Posterior cingulate gyrus (tissue), 11 donors: Measurements from ENCODE around the gene AHSA1.
"Not testable (repeated sequence)": the region's sequence is repeated elsewhere in the genome, so short reads cannot be mapped to it uniquely, and the experiment has no call there.

Source experiments
- DNase-seq, 10 donors: peaks; one replicate each; pipeline versions ENCODE4 v3.0.0 to v3.0.0-alpha.2; 2020 to 2021; ENCODE audit warnings: mixed read lengths in 3 of 10
- intact Hi-C: fragments of 100-400 bp; cut with DNase I; formaldehyde crosslinking; loops from one replicate; pipeline ENCODE4 v1.15.1; 2023

Gene AHSA1

GRCh38 chr14:77457522-77458248 is at the start of gene AHSA1, which contains the start of gene VIPAS39:
AHSA1 (plus strand) TSS chr14:77458093; CDS start chr14:77458190, 97 bp downstream.
VIPAS39 (minus strand) TSS chr14:77457601; CDS start chr14:77454102, 3,499 bp downstream.
- peak; percentile 92 to 99 (median 95) for DNase-seq
- intact Hi-C loops: loop anchor here (2.0 to 10.0 kb wide), 5 partner anchors 83 to 250 kb away; partner anchors contain the start of genes ALKBH1, GSTZ1, POMT2 and SAMD15

GRCh38 chr14:77409131-77409533 is 48.8 kb upstream of the AHSA1 start:
- intact Hi-C loops: no loop called here
- DNase-seq: no peak

GRCh38 chr14:77415403-77416030 is 42.4 kb upstream of the AHSA1 start:
- DNase-seq, intact Hi-C loops: not testable (repeated sequence)

GRCh38 chr14:77416098-77416497 is 41.8 kb upstream of the AHSA1 start:
- DNase-seq, intact Hi-C loops: not testable (repeated sequence)

GRCh38 chr14:77416836-77417235 is 41.1 kb upstream of the AHSA1 start:
- DNase-seq: no peak
- intact Hi-C loops: no loop called here

GRCh38 chr14:77421201-77421600 is 36.7 kb upstream of the AHSA1 start:
- DNase-seq: no peak
- intact Hi-C loops: no loop called here

DNA sequence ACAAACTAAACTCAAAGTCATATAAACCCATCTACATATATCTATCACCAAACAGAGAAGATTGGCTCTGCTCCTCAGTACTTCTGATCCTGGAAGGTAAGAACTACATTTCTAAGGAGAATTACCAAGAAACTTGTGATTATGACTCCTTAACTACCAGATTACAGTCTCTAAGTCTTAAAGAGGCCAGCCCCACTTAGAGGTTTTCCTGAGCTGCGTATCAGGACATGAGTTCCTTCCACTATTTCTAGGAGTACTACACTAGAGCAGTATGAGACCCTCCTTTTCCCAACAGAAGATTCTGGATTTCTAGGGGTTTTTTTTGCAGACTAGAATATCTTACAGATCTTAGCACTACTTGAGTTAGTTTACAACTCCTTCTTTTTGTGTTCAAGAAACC is 34.5 kb upstream of the AHSA1 start, which contains the start of gene NOXRED1:
TSS of gene NOXRED1 (minus strand) at position 101 of the 400 bp plus-strand sequence. CDS start 634 bp downstream, outside the sequence.
- intact Hi-C loops: no loop called here
- no peak for DNase-seq

DNA sequence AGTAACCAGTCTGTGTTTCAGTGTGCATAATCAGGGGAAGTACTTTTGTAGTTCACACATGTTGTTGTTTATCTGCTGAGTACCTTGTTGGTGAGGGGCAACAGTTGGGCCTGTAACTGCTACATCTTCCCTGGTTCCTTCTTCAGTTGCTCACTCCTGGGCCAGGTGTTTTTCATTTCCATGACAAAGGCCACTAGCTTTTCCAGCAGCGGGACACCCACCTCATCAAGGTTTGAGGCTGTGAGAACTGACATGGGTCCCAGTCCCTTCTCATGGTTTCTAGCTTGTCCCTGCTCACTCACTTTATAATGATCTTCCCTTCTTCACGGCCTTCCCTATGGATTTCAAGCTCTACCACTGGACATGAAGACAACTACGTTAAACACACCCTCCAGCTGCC is 33.0 kb upstream of the AHSA1 start:
- DNase-seq: no peak
- intact Hi-C loops: no loop called here

- no peak for DNase-seq
- intact Hi-C loops: no loop called here
Observed at GRCh38 chr14:77426396-77426795, 31.5 kb upstream of the AHSA1 start.

DNA sequence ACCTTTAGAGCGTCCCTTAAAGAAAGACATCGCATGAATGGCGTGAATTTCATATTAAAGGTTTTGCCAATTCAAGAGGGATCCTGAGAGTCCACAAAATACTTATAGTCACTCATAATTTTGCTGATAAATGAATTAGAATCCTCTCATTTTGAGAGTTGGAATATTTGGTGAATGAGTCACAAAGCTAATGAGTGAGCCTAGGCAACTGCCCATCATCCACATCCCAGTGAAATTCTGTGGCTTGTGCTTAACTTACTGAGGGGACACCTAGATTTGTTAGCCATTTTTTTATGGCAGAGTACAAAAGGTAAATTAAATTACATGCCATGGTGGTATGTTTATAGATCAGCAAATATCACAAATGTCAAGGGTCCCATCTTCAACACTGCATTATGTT is 21.9 kb upstream of the AHSA1 start:
- intact Hi-C loops: no loop called here
- DNase-seq: no peak

GRCh38 chr14:77438596-77438995 is 19.3 kb upstream of the AHSA1 start:
- DNase-seq: no peak
- intact Hi-C loops: no loop called here

GRCh38 chr14:77439861-77440260 is 18.0 kb upstream of the AHSA1 start:
- intact Hi-C loops: no loop called here

DNA sequence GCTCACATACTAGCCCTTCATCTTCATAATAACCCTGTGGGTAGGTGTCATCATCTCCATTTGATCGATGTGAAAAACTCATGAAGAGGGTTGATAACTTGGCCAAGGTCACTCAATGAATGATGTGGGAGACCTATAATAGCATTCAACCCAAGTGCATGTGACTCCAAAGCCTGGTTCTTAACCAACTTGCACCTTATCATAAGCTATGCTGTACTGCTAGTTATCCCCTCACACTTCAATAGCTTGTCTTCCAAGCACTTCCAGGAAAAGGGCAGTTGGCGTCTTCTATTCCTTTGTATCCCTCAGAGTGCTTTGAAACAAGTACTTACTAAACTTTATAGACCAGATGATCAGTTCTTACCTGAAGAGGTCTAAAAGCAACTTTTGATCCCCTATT is 15.7 kb upstream of the AHSA1 start:
- intact Hi-C loops: no loop called here
- DNase-seq: no peak

More at GRCh38 chr14:77439861-77440260, 18.0 kb upstream of the AHSA1 start:
- DNase-seq: no peak

DNA sequence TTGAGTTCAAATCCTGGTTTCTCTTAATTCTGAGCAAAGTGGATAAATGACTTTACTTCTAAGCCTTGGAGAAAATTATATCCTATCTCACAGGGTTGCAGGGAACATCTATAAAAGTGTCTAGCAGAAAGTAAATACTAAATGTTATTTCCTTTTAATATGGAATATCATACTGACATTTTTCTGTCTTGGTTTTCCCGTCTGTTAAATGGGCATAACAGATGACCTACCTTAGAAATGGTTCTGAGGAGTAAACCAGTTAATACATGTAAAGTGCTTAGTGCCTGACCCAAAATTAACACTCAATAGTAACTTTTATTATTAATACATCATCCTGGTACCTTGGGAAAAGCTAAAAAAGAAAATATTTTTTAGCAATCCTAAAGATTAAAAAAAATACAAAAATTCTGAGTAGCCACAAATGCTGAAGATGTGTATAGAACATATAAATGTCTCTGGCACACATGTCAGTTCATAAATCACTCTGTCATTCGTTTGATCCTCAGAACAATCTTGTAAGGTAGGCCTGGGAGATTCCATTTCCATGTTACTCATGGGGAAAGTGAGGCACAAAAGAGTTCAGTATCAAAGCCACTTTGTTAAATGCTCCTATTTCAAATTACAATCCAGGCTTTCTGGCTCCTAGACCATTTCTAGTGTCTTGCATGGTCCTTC is 1.8 kb upstream of the AHSA1 start:
- no peak for DNase-seq
- intact Hi-C loops: loop anchor here (2.0 to 10.0 kb wide), 3 partner anchors 81 to 251 kb away; partner anchors contain the start of genes ALKBH1, GSTZ1, POMT2 and SAMD15

DNA sequence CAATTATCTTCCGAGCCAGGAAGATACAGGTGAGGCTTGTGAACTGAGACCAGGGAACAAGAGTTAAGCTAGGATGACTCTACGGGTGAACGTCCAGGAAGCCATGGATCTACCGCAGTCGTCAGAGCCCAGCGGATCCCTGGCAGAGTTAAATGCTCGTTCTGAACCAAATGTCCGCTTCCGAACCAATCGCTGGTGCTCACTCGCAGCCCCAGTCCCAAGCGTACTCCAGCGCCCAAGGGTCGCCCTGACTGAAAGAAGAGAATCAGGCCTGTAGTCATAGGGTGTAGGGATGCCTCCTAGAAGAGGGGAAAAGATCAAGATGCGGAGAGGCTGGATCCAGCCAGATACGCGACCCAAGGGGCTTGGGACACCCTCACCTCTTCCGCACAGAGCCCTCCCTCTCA is 775 bp upstream of the AHSA1 start:
- peak in 3 of 10 donors; percentile 19 to 75 (median 71) for DNase-seq
- intact Hi-C loops: loop anchor here (2.0 to 10.0 kb wide), 3 partner anchors 82 to 250 kb away; partner anchors contain the start of genes ALKBH1, GSTZ1, POMT2 and SAMD15

DNA sequence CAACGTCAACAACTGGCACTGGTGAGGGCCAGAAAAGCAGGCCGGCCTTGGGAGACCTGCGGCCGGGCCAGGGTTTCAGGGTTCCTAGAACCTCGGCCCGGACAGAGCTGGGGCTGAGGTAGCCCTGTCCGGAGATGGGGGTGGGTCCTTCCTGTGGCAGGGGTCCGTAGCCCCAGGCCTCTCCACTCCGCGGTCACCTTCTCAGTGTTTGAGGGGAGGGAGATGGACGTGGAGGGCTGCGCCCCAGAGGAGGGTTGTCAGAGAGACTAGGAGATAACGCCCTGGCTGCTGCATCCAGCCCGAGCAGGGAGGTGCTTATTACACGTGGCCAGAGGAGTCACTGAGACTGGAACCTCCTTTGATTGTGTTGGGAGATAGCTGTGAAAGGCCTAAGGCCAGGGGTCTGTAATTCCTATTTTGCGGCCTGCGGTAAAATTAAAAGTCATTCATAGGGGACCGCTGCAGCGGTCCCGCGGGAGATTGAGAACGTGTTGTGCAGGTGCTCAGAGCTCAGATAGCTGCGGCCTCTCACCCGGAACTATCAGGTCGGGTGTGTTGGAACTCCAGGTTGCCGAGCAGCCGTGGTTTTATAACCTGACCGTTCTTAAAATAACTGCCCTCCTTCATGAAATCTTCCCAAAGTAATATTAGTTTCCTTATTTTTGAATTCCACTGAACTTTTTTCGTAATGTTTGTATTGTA is 507 bp downstream of the AHSA1 start:
- DNase-seq: peak in 1 of 10 donors; percentile 24
- intact Hi-C loops: loop anchor here (2.0 to 10.0 kb wide), 4 partner anchors 84 to 249 kb away; partner anchors contain the start of genes ALKBH1, SAMD15, SLIRP and SPTLC2

DNA sequence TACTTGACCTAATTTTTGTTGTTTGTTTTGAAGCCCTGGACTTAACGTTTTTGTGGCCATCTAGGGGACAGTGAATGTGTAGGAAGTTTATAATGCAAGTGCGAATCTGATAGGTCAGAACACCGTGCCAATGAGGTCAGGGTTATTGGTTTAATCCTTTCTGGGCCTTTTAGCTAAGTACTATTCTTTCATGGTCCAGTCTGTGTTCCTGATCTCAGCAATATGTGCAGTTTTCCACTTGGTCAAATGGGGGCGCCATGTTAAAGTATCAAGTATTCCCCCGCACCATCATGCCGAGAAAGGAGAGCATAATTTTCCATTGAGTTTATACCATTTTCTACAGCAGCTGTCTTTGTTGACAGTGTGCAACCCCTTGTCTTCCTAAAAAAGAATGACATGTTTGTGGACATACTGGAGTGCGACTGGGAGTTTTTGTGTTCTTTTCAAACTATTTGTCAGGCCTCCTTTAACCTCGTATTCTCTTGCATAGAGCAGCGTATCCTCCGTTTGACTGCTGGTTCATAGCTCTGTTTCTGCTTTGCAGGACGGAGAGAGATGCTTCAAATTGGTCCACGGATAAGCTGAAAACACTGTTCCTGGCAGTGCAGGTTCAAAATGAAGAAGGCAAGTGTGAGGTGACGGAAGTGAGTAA is 1.3 kb downstream of the AHSA1 start:
- DNase-seq: peak in 6 of 10 donors; percentile 40 to 87 (median 70)
- intact Hi-C loops: loop anchor here (2.0 to 10.0 kb wide), 4 partner anchors 84 to 248 kb away; partner anchors contain the start of genes ALKBH1, SAMD15, SLIRP and SPTLC2

DNA sequence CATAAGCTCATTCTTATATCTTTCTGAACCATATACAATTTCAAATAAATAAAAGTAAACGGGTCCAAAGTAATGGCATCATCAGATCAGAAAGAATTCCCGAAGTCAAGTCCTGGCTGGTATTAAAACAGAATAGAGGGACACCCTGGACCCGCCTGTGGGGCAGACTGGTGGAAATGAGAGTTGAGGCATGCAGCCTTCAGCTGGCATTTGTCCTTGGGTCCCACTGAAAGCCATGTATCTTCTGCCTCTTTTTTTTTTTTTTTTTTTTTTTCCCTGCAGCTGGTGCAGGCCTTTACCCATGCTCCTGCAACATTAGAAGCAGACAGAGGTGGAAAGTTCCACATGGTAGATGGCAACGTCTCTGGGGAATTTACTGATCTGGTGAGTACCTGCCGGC is 9.9 kb downstream of the AHSA1 start:
- no peak for DNase-seq
- intact Hi-C loops: no loop called here

- DNase-seq: no peak
- intact Hi-C loops: no loop called here
Observed at GRCh38 chr14:77469067-77469505, 11.2 kb downstream of the AHSA1 start.
